ENCODE results near the gene COX18. TPM values are rescaled to one million over a fixed set of nuclear protein-coding genes. Genes with fewer than 3 reads are reported as not detected.

COX18 gene

DNA sequence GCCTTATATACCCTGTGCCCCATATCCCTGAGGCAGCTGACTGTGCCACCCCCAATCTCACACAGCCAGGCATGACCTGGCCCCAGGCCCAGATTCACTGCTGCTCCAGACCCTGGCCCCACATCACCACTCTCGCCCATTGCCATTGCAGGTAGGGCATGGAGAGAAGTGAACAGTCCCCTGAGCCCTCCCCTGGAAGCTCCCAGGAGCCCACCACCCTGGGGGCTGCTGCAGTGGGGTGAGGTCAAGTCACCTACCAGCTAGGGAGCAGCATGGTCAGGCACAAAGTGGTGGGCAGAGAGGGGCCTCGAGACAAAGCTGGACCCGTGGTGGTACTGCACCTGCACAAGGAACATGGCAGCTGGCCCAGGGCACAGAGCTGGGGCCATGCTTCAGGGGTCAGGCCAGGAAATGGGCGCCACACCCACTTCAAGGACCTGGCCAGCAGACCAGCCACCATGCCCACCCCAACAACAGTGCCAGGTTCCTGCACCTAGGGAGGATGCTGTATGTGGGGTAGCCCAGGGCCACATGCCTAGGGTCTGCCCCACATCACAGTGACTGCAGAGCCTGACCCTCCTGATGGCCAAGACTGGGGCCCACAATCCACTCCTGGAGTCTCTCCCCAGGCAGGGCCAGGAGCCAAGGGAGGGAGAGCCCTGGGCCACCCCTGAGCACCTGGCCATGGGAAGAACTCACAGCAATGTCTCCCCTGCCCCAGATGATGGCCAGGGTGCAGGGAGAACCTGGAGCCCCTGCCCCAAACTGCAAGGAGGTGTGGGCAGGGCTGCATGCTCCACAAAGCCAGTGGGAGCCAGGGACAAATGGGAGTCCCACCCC is 58.5 kb downstream of the COX18 start:
- Histone ChIP-seq H3K4me2 (ENCODE audit: low read length) (no peak overlapping the region), H3K36me3 (ENCODE audit: control insufficient read depth, insufficient read depth, low read length) (no peaks in the 10 kb centered on the region), H3K79me1 (ENCODE audit: low read length) (no peaks in the 10 kb centered on the region), H2BK5ac (ENCODE audit: low read length) (no peak overlapping the region), H3K56ac (ENCODE audit: low read length) (no peak overlapping the region), H4K5ac (ENCODE audit: low read length) (no peak overlapping the region), H3K79me2 (ENCODE audit: control insufficient read depth, insufficient read depth, low read length) (no peaks in the 10 kb centered on the region), H3K18ac (ENCODE audit: low read length) (no peak overlapping the region), H3K9ac (ENCODE audit: low read length) (no peak overlapping the region), H2BK15ac (replicated peaks; ENCODE audit: low read depth) (no peak overlapping the region), H3K4ac (ENCODE audit: low read depth, low read length) (no peak overlapping the region), H2AK5ac (ENCODE audit: low read length) (no peak overlapping the region), H3K27me3 (ENCODE audit: insufficient read depth, low read length, poor library complexity) (no peaks in the 10 kb centered on the region), H3K27ac (ENCODE audit: low read depth, low read length) (no peak overlapping the region), H4K8ac (ENCODE audit: low read depth, low read length) (no peak overlapping the region), H2BK120ac (ENCODE audit: low read depth, low read length) (no peak overlapping the region), H3K23ac (ENCODE audit: low read length) (no peak overlapping the region), H3K4me1 (ENCODE audit: control insufficient read depth, low read depth, low read length) (no peaks in the 10 kb centered on the region), H3K4me3 (ENCODE audit: low read length) (no peak overlapping the region)
- WGBS (ENCODE audit: extremely low coverage, insufficient coverage, low lambda C conversion rate) = no CpG with 5 or more reads among the region's 4 CpGs
- DNase-seq = no peak

DNA sequence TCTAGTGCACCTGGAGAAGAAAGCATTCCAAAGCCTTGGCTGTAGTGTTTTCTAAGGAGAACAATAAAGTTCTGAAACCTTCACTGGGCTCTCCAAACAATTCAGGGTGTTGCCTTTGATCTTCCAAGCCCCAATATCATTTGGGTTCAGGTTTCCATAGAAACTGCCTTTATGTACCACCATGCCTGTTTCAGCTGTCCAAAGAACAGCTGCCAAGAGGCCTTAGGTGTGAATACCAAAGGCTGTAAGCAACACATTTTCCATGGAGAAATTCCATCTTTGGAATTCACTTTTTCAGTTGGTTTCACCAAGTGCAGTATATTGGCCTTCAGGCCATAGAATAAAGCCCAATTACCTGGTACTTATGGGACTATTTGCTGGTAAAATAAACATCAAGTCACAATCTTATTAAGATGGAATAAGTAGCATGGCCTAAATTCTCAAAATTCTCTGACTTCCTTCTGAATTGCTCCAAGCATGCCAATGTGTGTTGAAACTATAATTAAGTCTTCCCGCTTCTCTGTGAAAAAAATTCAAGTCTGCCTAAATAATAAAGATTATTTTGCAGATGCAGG is 61.9 kb downstream of the COX18 start:
- Histone ChIP-seq H3K4ac (ENCODE audit: low read depth, low read length) (no peak overlapping the region), H2AK5ac (ENCODE audit: low read length) (no peak overlapping the region), H3K18ac (ENCODE audit: low read length) (no peak overlapping the region), H2BK15ac (replicated peaks; ENCODE audit: low read depth) (no peak overlapping the region), H4K5ac (ENCODE audit: low read length) (no peak overlapping the region), H2BK120ac (ENCODE audit: low read depth, low read length) (no peak overlapping the region), H2BK5ac (ENCODE audit: low read length) (no peak overlapping the region), H3K9ac (ENCODE audit: low read length) (no peak overlapping the region), H3K4me1 (ENCODE audit: control insufficient read depth, low read depth, low read length) (no peaks in the 10 kb centered on the region), H3K36me3 (ENCODE audit: control insufficient read depth, insufficient read depth, low read length) (no peaks in the 10 kb centered on the region), H3K79me2 (ENCODE audit: control insufficient read depth, insufficient read depth, low read length) (no peaks in the 10 kb centered on the region), H3K23ac (ENCODE audit: low read length) (no peak overlapping the region), H3K4me2 (ENCODE audit: low read length) (no peak overlapping the region), H3K56ac (ENCODE audit: low read length) (no peak overlapping the region), H3K79me1 (ENCODE audit: low read length) (no peaks in the 10 kb centered on the region), H3K27me3 (ENCODE audit: insufficient read depth, low read length, poor library complexity) (no peaks in the 10 kb centered on the region), H3K27ac (ENCODE audit: low read depth, low read length) (no peak overlapping the region), H4K8ac (ENCODE audit: low read depth, low read length) (no peak overlapping the region), H3K4me3 (ENCODE audit: low read length) (no peak overlapping the region)
- DNase-seq = peak; percentile 62
- WGBS (ENCODE audit: extremely low coverage, insufficient coverage, low lambda C conversion rate) = no CpG with 5 or more reads among the region's 1 CpG

DNA sequence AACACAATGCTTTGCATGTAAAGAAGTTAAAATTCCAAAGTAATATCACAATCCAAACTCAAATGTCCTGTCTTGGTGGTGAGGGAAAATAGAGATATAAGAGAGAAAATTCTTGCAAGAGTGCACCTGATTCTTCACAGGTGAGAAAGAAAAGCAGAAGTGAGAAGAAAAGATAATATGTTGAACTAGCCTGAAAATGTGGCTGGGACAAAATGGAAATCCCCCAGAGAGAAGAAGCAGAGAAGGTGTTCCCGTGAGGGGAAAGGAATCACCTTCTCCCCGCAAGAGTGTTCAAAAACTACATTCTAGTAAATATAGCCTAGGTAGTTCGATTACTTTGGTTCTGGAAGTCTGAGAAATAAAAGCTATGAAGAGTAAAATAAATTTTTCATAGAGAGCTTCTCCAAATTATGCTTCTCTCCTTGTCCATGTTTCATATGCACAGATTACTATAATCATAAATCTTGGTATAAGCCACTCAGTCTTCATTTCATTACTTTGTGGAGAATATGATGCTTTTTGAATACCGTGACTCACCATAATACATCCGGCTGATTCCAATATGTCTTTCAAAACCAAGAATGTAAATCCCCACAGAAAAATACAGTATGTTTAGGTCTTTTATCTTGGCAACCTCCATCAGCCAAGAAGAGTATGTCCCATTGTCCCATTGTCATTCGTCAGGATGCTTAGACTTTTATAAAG is 63.1 kb downstream of the COX18 start:
- Histone ChIP-seq H3K27me3 (ENCODE audit: insufficient read depth, low read length, poor library complexity) (no peaks in the 10 kb centered on the region), H3K4me3 (ENCODE audit: low read length) (no peak overlapping the region), H3K56ac (ENCODE audit: low read length) (no peak overlapping the region), H3K79me1 (ENCODE audit: low read length) (no peaks in the 10 kb centered on the region), H3K27ac (ENCODE audit: low read depth, low read length) (no peak overlapping the region), H3K4ac (ENCODE audit: low read depth, low read length) (no peak overlapping the region), H2BK120ac (ENCODE audit: low read depth, low read length) (no peak overlapping the region), H3K9ac (ENCODE audit: low read length) (no peak overlapping the region), H3K4me1 (ENCODE audit: control insufficient read depth, low read depth, low read length) (peaks cover 2% of the 10 kb centered on the region), H3K79me2 (ENCODE audit: control insufficient read depth, insufficient read depth, low read length) (no peaks in the 10 kb centered on the region), H3K36me3 (ENCODE audit: control insufficient read depth, insufficient read depth, low read length) (no peaks in the 10 kb centered on the region), H2BK5ac (ENCODE audit: low read length) (no peak overlapping the region), H2BK15ac (replicated peaks; ENCODE audit: low read depth) (no peak overlapping the region), H3K4me2 (ENCODE audit: low read length) (no peak overlapping the region), H3K18ac (ENCODE audit: low read length) (no peak overlapping the region), H2AK5ac (ENCODE audit: low read length) (no peak overlapping the region), H4K5ac (ENCODE audit: low read length) (no peak overlapping the region), H3K23ac (ENCODE audit: low read length) (no peak overlapping the region), H4K8ac (ENCODE audit: low read depth, low read length) (no peak overlapping the region)
- DNase-seq = no peak
- no CpG with 5 or more reads among the region's 6 CpGs for WGBS (ENCODE audit: extremely low coverage, insufficient coverage, low lambda C conversion rate)

DNA sequence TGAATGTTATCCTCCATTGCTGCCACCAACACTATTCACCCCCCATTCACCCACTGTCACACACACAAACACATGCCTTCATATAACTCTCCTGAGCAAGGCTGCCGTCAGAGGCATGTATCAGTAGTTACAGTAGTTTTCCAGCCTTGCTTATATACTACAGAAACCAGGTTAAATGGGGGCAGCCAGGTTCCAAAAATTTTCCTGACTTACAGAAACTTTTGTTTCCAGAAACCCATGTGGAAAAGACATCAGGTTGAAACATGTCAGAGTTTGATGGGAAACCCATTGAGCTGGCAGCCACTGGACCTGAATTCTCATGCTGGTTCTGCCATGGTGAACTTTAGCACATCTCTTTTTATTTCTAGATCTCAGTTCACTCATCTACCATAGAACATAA is 64.0 kb downstream of the COX18 start:
- no CpG with 5 or more reads among the region's 1 CpG for WGBS (ENCODE audit: extremely low coverage, insufficient coverage, low lambda C conversion rate)
- Histone ChIP-seq H3K27me3 (ENCODE audit: insufficient read depth, low read length, poor library complexity) (no peaks in the 10 kb centered on the region), H3K4me2 (ENCODE audit: low read length) (no peak overlapping the region), H2BK15ac (replicated peaks; ENCODE audit: low read depth) (no peak overlapping the region), H3K23ac (ENCODE audit: low read length) (no peak overlapping the region), H3K56ac (ENCODE audit: low read length) (no peak overlapping the region), H3K79me2 (ENCODE audit: control insufficient read depth, insufficient read depth, low read length) (no peaks in the 10 kb centered on the region), H3K27ac (ENCODE audit: low read depth, low read length) (no peak overlapping the region), H3K18ac (ENCODE audit: low read length) (no peak overlapping the region), H4K5ac (ENCODE audit: low read length) (no peak overlapping the region), H2AK5ac (ENCODE audit: low read length) (no peak overlapping the region), H2BK120ac (ENCODE audit: low read depth, low read length) (no peak overlapping the region), H4K8ac (ENCODE audit: low read depth, low read length) (no peak overlapping the region), H3K9ac (ENCODE audit: low read length) (no peak overlapping the region), H3K79me1 (ENCODE audit: low read length) (no peaks in the 10 kb centered on the region), H3K4me1 (ENCODE audit: control insufficient read depth, low read depth, low read length) (peaks cover 2% of the 10 kb centered on the region), H3K4me3 (ENCODE audit: low read length) (no peak overlapping the region), H2BK5ac (ENCODE audit: low read length) (no peak overlapping the region), H3K4ac (ENCODE audit: low read depth, low read length) (no peak overlapping the region), H3K36me3 (ENCODE audit: control insufficient read depth, insufficient read depth, low read length) (no peaks in the 10 kb centered on the region)
- no peak for DNase-seq

Small RNAs within 50 kb of the gene (small RNA-seq; reads per million reads assigned to genes)
- gene RNU6ATAC5P (ENCODE audit: insufficient read depth) = not detected
